DOHH2 (cell line): ENCODE results near the gene DNAJC22.
"Not testable (repeated sequence)": the region's sequence is repeated elsewhere in the genome, so short reads cannot be mapped to it uniquely, and the experiment has no call there.

Experiments used
- H3F3A ChIP-seq: fragments of 200-600 bp; sonication (generic), shearing (Covaris generic); 2 replicates; pipeline ENCODE4 v1.6.0; 2016; ENCODE audit warnings: antibody characterized with exemption, mild to moderate bottlenecking; ENCODE audit not compliant: control insufficient read depth, insufficient read depth
- H3K27ac ChIP-seq: fragments of 200-600 bp; sonication (generic); 2 replicates; pipeline ENCODE4 v1.5.1; 2014; ENCODE audit warnings: low read depth, mild to moderate bottlenecking, low read length, moderate library complexity
- H3K27me3 ChIP-seq: fragments of 200-600 bp; sonication (generic); 2 replicates; pipeline ENCODE4 v1.6.1; 2014; ENCODE audit warnings: mild to moderate bottlenecking, low read length, mixed read lengths; ENCODE audit not compliant: control insufficient read depth
- H3K36me3 ChIP-seq: fragments of 200-600 bp; sonication (generic); 2 replicates; pipeline ENCODE4 v1.6.1; 2014; ENCODE audit warnings: mild to moderate bottlenecking, low read length, moderate library complexity, mixed read lengths; ENCODE audit not compliant: control insufficient read depth
- H3K4me1 ChIP-seq: fragments of 200-600 bp; sonication (generic); 2 replicates; pipeline ENCODE4 v1.6.1; 2014; ENCODE audit warnings: mild to moderate bottlenecking, low read length, mixed read lengths; ENCODE audit not compliant: control insufficient read depth
- H3K4me2 ChIP-seq: fragments of 200-600 bp; sonication (generic); 2 replicates; pipeline ENCODE4 v1.6.0; 2014; ENCODE audit warnings: mild to moderate bottlenecking, low read length, moderate library complexity
- H3K4me3 ChIP-seq: fragments of 200-600 bp; sonication (generic); 2 replicates; pipeline ENCODE4 v1.5.1; 2014; ENCODE audit warnings: mild to moderate bottlenecking, low read length, mixed read lengths
- H3K79me2 ChIP-seq: fragments of 200-600 bp; sonication (generic); 2 replicates; pipeline ENCODE4 v1.6.1; 2014; ENCODE audit warnings: mild to moderate bottlenecking, low read length, mixed read lengths; ENCODE audit not compliant: control insufficient read depth
- H3K9me2 ChIP-seq: fragments of 200-600 bp; sonication (generic); replicated peaks from 2 replicates; pipeline ENCODE4 v1.6.1; 2014; ENCODE audit warnings: mild to moderate bottlenecking, low read length, mixed read lengths; ENCODE audit not compliant: control insufficient read depth
- H3K9me3 ChIP-seq: fragments of 200-600 bp; sonication (generic); 2 replicates; pipeline ENCODE4 v1.6.1; 2014; ENCODE audit warnings: antibody characterized with exemption, low read length, mixed read lengths; ENCODE audit not compliant: control insufficient read depth, insufficient read depth
- H4K20me1 ChIP-seq: fragments of 200-600 bp; sonication (generic); 2 replicates; pipeline ENCODE4 v1.6.0; 2014; ENCODE audit warnings: low read depth, mild to moderate bottlenecking, antibody characterized with exemption, low read length, moderate library complexity; ENCODE audit not compliant: control insufficient read depth, insufficient read depth
- CTCF ChIP-seq: fragments of 200-600 bp; sonication (generic); IDR thresholded peaks from one replicate; pipeline ENCODE4 v1.5.1; 2014; ENCODE audit warnings: antibody characterized with exemption, mild to moderate bottlenecking, low read depth, low read length; ENCODE audit not compliant: poor library complexity, severe bottlenecking
- EZH2phosphoT487 ChIP-seq: fragments of 200-600 bp; sonication (generic); IDR thresholded peaks from 2 replicates; pipeline ENCODE4 v1.6.1; 2017; ENCODE audit warnings: borderline replicate concordance, mild to moderate bottlenecking, antibody characterized with exemption, low read length, moderate library complexity, mixed read lengths

DNAJC22 gene

GRCh38 chr12:49377386-49377785, 30.7 kb downstream of the DNAJC22 start:
- no peak overlapping the region for H3K4me2 ChIP-seq
- H3K9me3 ChIP-seq, result no peaks in the 10 kb centered on the region
- TF ChIP-seq EZH2phosphoT487 (no peak), CTCF (no peak)
- H3K36me3 ChIP-seq, result peaks cover 2% of the 10 kb centered on the region; the same call in 1 of the 2 replicates
- no peaks in the 10 kb centered on the region for H3K4me1 ChIP-seq
- H3K79me2 ChIP-seq, result peaks cover 77% of the 10 kb centered on the region
- H3K4me3 ChIP-seq, result no peak overlapping the region
- H3F3A ChIP-seq, result no peaks in the 10 kb centered on the region
- no peaks in the 10 kb centered on the region for H3K9me2 ChIP-seq
- H3K27ac ChIP-seq, result no peak overlapping the region
- peaks cover 4% of the 10 kb centered on the region; the same call in 1 of the 2 replicates for H4K20me1 ChIP-seq
- no peaks in the 10 kb centered on the region for H3K27me3 ChIP-seq

- H3K27ac ChIP-seq, H3K9me3 ChIP-seq, H3K9me2 ChIP-seq, H3K36me3 ChIP-seq, H3K27me3 ChIP-seq, H3F3A ChIP-seq, H3K4me3 ChIP-seq, H3K4me1 ChIP-seq, H3K4me2 ChIP-seq: not testable (repeated sequence)
- peaks cover 10% of the 10 kb centered on the region for H4K20me1 ChIP-seq
- peaks cover 76% of the 10 kb centered on the region for H3K79me2 ChIP-seq
These were observed 33.5 kb downstream of the DNAJC22 start for GRCh38 chr12:49380184-49380583.

DNA sequence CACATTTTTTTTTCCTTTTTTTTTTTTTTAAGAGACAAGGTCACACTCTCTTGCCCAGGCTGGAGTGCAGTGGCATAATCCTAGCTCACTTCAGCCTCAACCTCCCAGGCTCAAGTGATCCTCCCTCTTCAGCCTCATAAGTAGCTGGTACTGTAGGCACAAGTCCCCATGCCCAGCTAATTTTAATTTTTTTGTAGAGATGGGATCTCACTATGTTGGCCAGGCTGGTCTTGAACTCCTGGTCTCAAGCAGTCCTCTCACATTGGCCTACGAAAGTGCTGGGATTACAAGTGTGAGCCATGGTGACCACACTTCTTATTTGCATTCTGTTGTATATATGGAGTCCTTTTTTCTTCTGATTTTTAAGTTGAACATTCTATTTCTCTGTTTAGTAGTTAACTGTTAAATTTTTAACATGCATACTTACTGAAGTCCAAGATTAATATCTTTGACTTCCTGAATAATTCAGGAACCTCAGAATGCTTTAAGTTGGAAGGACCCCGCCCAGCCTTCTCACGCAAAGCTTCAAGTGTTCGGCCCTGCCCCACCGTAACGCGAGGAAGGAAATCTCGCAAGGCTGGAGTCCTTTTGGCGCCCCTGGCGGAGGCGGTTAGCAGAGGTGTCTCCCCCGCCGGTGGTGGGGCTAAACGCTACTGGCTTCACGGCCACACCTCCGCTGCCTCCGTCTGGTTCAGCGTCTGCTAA, 42.1 kb downstream of the DNAJC22 start:
- Histone ChIP-seq H4K20me1 (peaks cover 7% of the 10 kb centered on the region; the same call in 1 of the 2 replicates), H3F3A (no peaks in the 10 kb centered on the region), H3K4me3 (no peak overlapping the region), H3K27me3 (no peaks in the 10 kb centered on the region), H3K79me2 (peaks cover 47% of the 10 kb centered on the region), H3K4me1 (no peaks in the 10 kb centered on the region), H3K4me2 (no peak overlapping the region), H3K27ac (no peak overlapping the region), H3K9me2 (no peaks in the 10 kb centered on the region), H3K9me3 (no peaks in the 10 kb centered on the region), H3K36me3 (peaks cover 7% of the 10 kb centered on the region; the same call in 1 of the 2 replicates)
- TF ChIP-seq CTCF, result no peak

GRCh38 chr12:49389387-49389703, 42.7 kb downstream of the DNAJC22 start:
- H3K4me2 ChIP-seq, result no peak overlapping the region
- no peaks in the 10 kb centered on the region for H3K4me1 ChIP-seq
- no peak overlapping the region for H3K4me3 ChIP-seq
- no peaks in the 10 kb centered on the region for H3K9me2 ChIP-seq
- H3F3A ChIP-seq, result no peaks in the 10 kb centered on the region
- H3K79me2 ChIP-seq, result peaks cover 47% of the 10 kb centered on the region
- H3K9me3 ChIP-seq, result no peaks in the 10 kb centered on the region
- H3K36me3 ChIP-seq, result peaks cover 4% of the 10 kb centered on the region; the same call in 1 of the 2 replicates
- peaks cover 2% of the 10 kb centered on the region; the same call in 1 of the 2 replicates for H4K20me1 ChIP-seq
- no peaks in the 10 kb centered on the region for H3K27me3 ChIP-seq
- H3K27ac ChIP-seq, result no peak overlapping the region
- TF ChIP-seq CTCF (no peak), EZH2phosphoT487 (no peak)
